Hepatocyte (in vitro differentiated cells): ENCODE measurements around the gene TMEM59.

Source experiments
- CTCF ChIP-seq: fragments of 200-600 bp; sonication (generic); IDR thresholded peaks from 2 replicates; pipeline ENCODE4 v1.5.1; 2016; ENCODE audit warnings: antibody characterized with exemption, mild to moderate bottlenecking; ENCODE audit not compliant: poor library complexity
- EZH2 ChIP-seq: fragments of 200-600 bp; sonication (generic); IDR thresholded peaks from 2 replicates; pipeline ENCODE4 v1.6.1; 2016; ENCODE audit warnings: antibody characterized with exemption, mild to moderate bottlenecking, borderline replicate concordance

- TF ChIP-seq CTCF: no peak
- no peak for TF ChIP-seq EZH2
Observed at GRCh38 chr1:54014009-54014629, 38.9 kb downstream of the TMEM59 start.
